Measurements from ENCODE around the gene TNPO3. TPM values are rescaled to one million over a fixed set of nuclear protein-coding genes. Genes with fewer than 3 reads are reported as not detected.

Gene TNPO3
- total RNA-seq, 2 donors from 2014 or later = 36.8 to 46.6 TPM

DNA sequence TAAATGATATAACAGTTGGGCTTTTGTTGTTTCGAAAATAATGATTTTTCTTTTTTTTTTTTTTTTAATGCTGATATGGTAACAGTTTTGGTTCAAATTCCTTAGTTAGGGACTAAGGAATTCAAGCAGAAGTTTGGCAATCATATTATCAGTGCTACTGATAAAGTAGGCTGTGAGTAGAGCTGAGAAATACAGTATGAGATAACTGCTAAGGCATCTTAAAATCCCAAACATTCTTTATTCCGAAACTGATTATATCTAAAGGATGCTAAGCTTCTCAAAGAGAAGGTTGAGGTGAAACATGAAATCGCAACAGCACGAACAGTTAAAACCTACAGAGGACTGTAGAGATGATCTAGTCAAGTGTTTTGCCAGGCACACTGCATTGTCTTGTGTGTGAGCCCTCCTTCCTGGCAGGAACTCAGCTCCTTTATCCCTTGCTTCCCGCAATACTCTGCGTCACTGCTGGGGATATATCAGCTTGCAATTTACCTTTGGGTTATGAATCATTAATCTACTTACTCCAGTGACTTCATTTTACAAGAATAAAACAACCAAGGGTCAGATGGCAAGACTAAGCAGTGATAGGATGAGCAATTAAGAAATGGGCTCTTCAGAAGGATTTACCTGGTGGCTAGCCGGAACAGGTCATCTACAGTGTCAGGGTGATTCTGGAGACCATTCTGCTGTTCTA lies 80.5 kb downstream of the TNPO3 start:
- Histone ChIP-seq H3K27ac (no peak overlapping the region), H3K36me3 (peaks cover 7% of the 10 kb centered on the region), H3K9ac (ENCODE audit: low read depth in 2 of 2, low read length in 2 of 2) (no peak overlapping the region), H3K27me3 (no peaks in the 10 kb centered on the region), H3K9me3 (no peaks in the 10 kb centered on the region), H3K4me1 (no peaks in the 10 kb centered on the region), H3K4me3 (no peak overlapping the region)
- DNase-seq = no peak
- TF ChIP-seq, protein P1, sequence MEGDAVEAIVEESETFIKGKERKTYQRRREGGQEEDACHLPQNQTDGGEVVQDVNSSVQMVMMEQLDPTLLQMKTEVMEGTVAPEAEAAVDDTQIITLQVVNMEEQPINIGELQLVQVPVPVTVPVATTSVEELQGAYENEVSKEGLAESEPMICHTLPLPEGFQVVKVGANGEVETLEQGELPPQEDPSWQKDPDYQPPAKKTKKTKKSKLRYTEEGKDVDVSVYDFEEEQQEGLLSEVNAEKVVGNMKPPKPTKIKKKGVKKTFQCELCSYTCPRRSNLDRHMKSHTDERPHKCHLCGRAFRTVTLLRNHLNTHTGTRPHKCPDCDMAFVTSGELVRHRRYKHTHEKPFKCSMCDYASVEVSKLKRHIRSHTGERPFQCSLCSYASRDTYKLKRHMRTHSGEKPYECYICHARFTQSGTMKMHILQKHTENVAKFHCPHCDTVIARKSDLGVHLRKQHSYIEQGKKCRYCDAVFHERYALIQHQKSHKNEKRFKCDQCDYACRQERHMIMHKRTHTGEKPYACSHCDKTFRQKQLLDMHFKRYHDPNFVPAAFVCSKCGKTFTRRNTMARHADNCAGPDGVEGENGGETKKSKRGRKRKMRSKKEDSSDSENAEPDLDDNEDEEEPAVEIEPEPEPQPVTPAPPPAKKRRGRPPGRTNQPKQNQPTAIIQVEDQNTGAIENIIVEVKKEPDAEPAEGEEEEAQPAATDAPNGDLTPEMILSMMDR (IDR thresholded peaks at IDR 0.05) = no peak
- intact Hi-C loops (cut with DNase I) = no loop called here

DNA sequence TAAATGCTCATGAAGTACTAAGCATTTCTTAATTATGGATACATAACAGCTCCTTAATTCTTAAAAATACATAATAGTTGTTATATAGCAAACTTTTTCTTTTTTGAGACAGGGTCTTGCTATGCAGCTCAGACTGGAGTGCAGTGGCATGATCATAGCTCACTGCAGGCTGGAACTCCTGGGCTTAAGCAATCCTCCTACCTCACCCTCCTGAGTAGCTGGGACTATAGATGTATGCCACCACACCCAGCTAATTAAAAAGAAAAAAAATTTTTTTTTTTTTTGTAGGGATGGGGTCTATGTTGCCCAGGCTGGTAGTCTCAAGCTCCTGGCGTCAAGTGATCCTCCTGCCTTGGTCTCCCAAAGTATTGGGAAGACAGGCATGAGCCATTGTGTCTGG lies 86.3 kb downstream of the TNPO3 start:
- no peaks in the 10 kb centered on the region for H3K4me1 ChIP-seq
- no peak for DNase-seq
- H3K27ac ChIP-seq = no peak overlapping the region
- no peak overlapping the region for H3K9ac ChIP-seq (ENCODE audit: low read depth in 2 of 2, low read length in 2 of 2)
- H3K4me3 ChIP-seq = no peak overlapping the region
- H3K36me3 ChIP-seq = peaks cover 13% of the 10 kb centered on the region
- no peaks in the 10 kb centered on the region for H3K9me3 ChIP-seq
- TF ChIP-seq, protein P1 (IDR thresholded peaks at IDR 0.05) = no peak
- intact Hi-C loops (cut with DNase I) = no loop called here
- no peaks in the 10 kb centered on the region for H3K27me3 ChIP-seq

DNA sequence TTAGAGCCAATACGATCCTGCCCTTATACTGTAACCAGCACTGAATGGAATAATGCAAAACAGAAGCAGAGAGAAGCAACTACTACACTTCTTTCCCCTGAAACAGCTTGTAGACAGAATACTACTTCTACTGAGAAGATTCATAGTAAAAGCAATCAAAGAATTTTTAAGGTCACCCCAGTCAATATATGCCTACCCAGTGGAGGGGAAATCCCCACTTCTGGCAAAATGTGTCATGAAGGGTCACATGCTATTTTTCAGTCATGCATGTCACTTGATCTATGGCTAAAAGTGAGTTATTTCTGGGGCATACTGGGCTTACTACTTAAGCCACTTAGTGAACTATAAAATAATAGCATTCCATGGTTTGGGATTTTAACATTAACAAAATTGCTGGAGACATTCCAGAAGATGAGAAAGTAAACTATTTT lies 91.6 kb downstream of the TNPO3 start:
- no peak for DNase-seq
- Histone ChIP-seq H3K27ac (no peak overlapping the region), H3K9ac (ENCODE audit: low read depth in 2 of 2, low read length in 2 of 2) (no peak overlapping the region), H3K36me3 (peaks cover 10% of the 10 kb centered on the region), H3K4me3 (no peak overlapping the region), H3K27me3 (no peaks in the 10 kb centered on the region), H3K9me3 (no peaks in the 10 kb centered on the region), H3K4me1 (no peaks in the 10 kb centered on the region)
- TF ChIP-seq, protein P1 (IDR thresholded peaks at IDR 0.05) = no peak
- intact Hi-C loops (cut with DNase I) = no loop called here

DNA sequence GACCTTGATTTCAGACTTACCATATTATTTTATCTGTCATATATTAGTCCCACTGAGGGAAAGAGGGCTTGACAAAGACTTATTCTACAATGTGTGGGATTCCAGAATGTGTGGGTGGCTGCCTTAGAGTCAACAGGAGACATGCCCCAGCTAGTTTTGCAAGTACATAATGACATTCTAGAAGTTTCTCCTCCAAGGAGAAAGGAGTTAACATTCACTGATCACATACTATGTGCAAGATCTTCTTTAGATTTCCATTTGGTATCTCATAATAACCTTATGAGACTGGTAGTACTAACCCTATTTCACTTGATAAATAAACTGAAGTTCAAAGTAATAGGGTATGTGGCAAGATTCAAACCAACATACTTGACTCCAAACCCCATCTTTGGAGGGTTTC lies 92.0 kb downstream of the TNPO3 start:
- DNase-seq = no peak
- Histone ChIP-seq H3K9me3 (no peaks in the 10 kb centered on the region), H3K4me1 (no peaks in the 10 kb centered on the region), H3K4me3 (no peak overlapping the region), H3K27ac (no peak overlapping the region), H3K27me3 (no peaks in the 10 kb centered on the region), H3K36me3 (peaks cover 10% of the 10 kb centered on the region), H3K9ac (ENCODE audit: low read depth in 2 of 2, low read length in 2 of 2) (no peak overlapping the region)
- intact Hi-C loops (cut with DNase I) = no loop called here
- TF ChIP-seq, protein P1 (IDR thresholded peaks at IDR 0.05) = no peak

DNA sequence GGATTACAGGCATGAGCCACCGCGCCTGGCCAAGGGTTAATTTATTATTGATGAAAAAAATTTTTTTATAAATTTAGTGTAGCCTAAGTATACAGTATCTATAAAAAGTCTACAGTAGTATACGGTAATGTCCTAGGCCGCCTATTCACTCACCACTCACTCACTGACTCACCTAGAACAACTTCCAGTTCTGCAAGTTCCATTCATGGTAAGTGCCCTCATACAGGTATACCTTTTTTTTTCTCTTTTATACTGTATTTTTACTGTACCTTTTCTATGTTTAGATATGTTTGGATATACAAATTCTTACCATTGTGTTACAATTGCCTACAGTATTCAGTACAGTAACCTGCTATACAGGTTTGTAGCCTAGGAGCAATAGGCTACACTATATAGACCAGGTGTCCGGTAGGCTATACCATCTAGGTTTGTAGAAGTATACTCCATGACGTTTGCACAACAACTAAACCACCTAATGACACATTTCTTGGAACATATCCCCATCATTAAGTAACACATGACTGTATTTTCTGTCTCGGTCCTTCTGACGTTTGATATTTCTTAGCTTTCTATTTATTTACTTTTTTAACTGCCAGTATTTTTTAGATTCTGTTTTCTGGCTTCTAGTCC lies 93.8 kb downstream of the TNPO3 start:
- Histone ChIP-seq H3K4me3 (no peak overlapping the region), H3K36me3 (peaks cover 4% of the 10 kb centered on the region), H3K27ac (no peak overlapping the region), H3K9me3 (no peaks in the 10 kb centered on the region), H3K9ac (ENCODE audit: low read depth in 2 of 2, low read length in 2 of 2) (no peak overlapping the region), H3K4me1 (no peaks in the 10 kb centered on the region), H3K27me3 (no peaks in the 10 kb centered on the region)
- DNase-seq = no peak
- intact Hi-C loops (cut with DNase I) = no loop called here
- TF ChIP-seq, protein P1 (IDR thresholded peaks at IDR 0.05) = no peak
